HepG2 (cell line): ENCODE data around the gene PARP3. TPM values are rescaled to one million over a fixed set of nuclear protein-coding genes. Genes with fewer than 3 reads are reported as not detected.

ENCODE experiments used
- ADNP ChIP-seq: sonication (generic); formaldehyde crosslinking; IDR thresholded peaks from 2 replicates; pipeline ENCODE4 v1.4.0; 2020; ENCODE audit warnings: missing genetic modification reagents
- HMGA1 ChIP-seq: sonication (generic); formaldehyde crosslinking; conservative IDR thresholded peaks from 2 replicates; pipeline ENCODE4 v1.4.0; 2020; ENCODE audit warnings: missing genetic modification reagents
- ISL2 ChIP-seq: sonication (generic); formaldehyde crosslinking; IDR thresholded peaks from 2 replicates; pipeline ENCODE4 v1.5.0; 2020; ENCODE audit warnings: missing genetic modification reagents
- MIER2 ChIP-seq: IDR thresholded peaks from 2 replicates; pipeline ENCODE4 v1.6.1; 2016; ENCODE audit warnings: missing biosample characterization, missing genetic modification reagents
- NCOR1 ChIP-seq: fragments of 200-600 bp; sonication (generic); IDR thresholded peaks from 2 replicates; pipeline ENCODE4 v1.7.0; 2017; ENCODE audit warnings: antibody characterized with exemption, low read length, borderline replicate concordance
- NFYC ChIP-seq: IDR thresholded peaks from 2 replicates; pipeline ENCODE4 v1.6.1; 2016; ENCODE audit warnings: missing genetic modification reagents, missing compliant biosample characterization
- NONO ChIP-seq, 2 experiments: fragments of 450-650 bp in 1 of 2; sonication (generic) in 1 of 2; formaldehyde crosslinking in 1 of 2; IDR thresholded peaks in 1 of 2; conservative IDR thresholded peaks in 1 of 2; 2 replicates each; pipeline versions ENCODE4 v1.6.1 to v1.8.0; 2017 to 2022; ENCODE audit warnings: mild to moderate bottlenecking in 1 of 2, missing genetic modification reagents in 1 of 2, moderate library complexity in 1 of 2
- SAP130 ChIP-seq: IDR thresholded peaks from 2 replicates; pipeline ENCODE4 v1.6.1; 2016; ENCODE audit warnings: low read depth
- SP2 ChIP-seq: sonication (generic); formaldehyde crosslinking; IDR thresholded peaks from 2 replicates; pipeline ENCODE4 v1.5.1; 2020; ENCODE audit warnings: mild to moderate bottlenecking, missing genetic modification reagents
- TEAD3 ChIP-seq: optimal IDR thresholded peaks from 2 replicates; pipeline ENCODE3; 2016; ENCODE audit warnings: borderline replicate concordance
- YY1 ChIP-seq: IDR thresholded peaks from 2 replicates; pipeline ENCODE4 v1.6.1; 2011; ENCODE audit warnings: low read length, low read depth, moderate library complexity, mild to moderate bottlenecking; ENCODE audit not compliant: insufficient read depth, insufficient replicate concordance
- ZNF160 ChIP-seq: sonication (generic); formaldehyde crosslinking; IDR thresholded peaks from 2 replicates; pipeline ENCODE4 v1.8.0; 2022; ENCODE audit warnings: mild to moderate bottlenecking, inconsistent platforms, missing genetic modification reagents
- ZNF253 ChIP-seq: sonication (generic); formaldehyde crosslinking; IDR thresholded peaks from 2 replicates; pipeline ENCODE4 v1.8.0; 2022; ENCODE audit warnings: mild to moderate bottlenecking, missing genetic modification reagents, borderline replicate concordance
- ZNF282 ChIP-seq: fragments of 450-650 bp; IDR thresholded peaks from 2 replicates; pipeline ENCODE4 v1.6.1; 2018; ENCODE audit not compliant: partially characterized antibody
- ZNF432 ChIP-seq: sonication (generic); formaldehyde crosslinking; IDR thresholded peaks from 2 replicates; pipeline ENCODE4 v1.5.0; 2020; ENCODE audit warnings: missing genetic modification reagents, mild to moderate bottlenecking, borderline replicate concordance
- ZNF446 ChIP-seq: sonication (generic); formaldehyde crosslinking; IDR thresholded peaks from 2 replicates; pipeline ENCODE4 v1.5.0; 2020; ENCODE audit warnings: mild to moderate bottlenecking, missing genetic modification reagents
- ZNF468 ChIP-seq: sonication (generic); formaldehyde crosslinking; IDR thresholded peaks from 2 replicates; pipeline ENCODE4 v1.8.0; 2022; ENCODE audit warnings: mild to moderate bottlenecking, moderate library complexity, missing genetic modification reagents
- ZNF569 ChIP-seq: sonication (generic); formaldehyde crosslinking; IDR thresholded peaks from 2 replicates; pipeline ENCODE4 v1.5.0; 2020; ENCODE audit warnings: mild to moderate bottlenecking, missing genetic modification reagents, moderate library complexity, borderline replicate concordance
- ZNF775 ChIP-seq: sonication (generic); formaldehyde crosslinking; IDR thresholded peaks from 2 replicates; pipeline ENCODE4 v1.4.0; 2020; ENCODE audit warnings: missing genetic modification reagents, mild to moderate bottlenecking, moderate library complexity, borderline replicate concordance
- polyA plus RNA-seq, 8 experiments: library from polyadenylated mRNA; depleted of rRNA in 3 of 8; stranded (reverse) in 7 of 8; unstranded in 1 of 8; fragments of >200 nt; fragmentation: Illumina TruSeq in 4 of 8; extraction: Trizol in 4 of 8; gene quantifications; 2 replicates each; pipeline versions ENCODE4 v1.2.1 to v1.2.3, GENCODE V29; 2011 to 2016; ENCODE audit warnings: low read depth in 4 of 8, missing spikeins in 1 of 8, mixed read lengths in 1 of 8; ENCODE audit not compliant: insufficient read depth in 1 of 8
- total RNA-seq, 5 experiments: library from RNA; depleted of rRNA; stranded (reverse); fragments of >200 nt; fragmentation: Illumina TruSeq; extraction: Trizol; gene quantifications; 2 replicates each; pipeline ENCODE4 v1.2.3, GENCODE V29; 2016; ENCODE audit warnings: low read depth in 1 of 5
- TF ChIP-seq, protein P1 (sequence below): sonication (generic); formaldehyde crosslinking; IDR thresholded peaks from 2 replicates; pipeline ENCODE4 v1.5.0; 2020; ENCODE audit warnings: missing genetic modification reagents, mild to moderate bottlenecking, borderline replicate concordance
- TF ChIP-seq, protein P2 (sequence below): sonication (generic); formaldehyde crosslinking; IDR thresholded peaks from 2 replicates; pipeline ENCODE4 v1.4.0; 2020; ENCODE audit warnings: missing genetic modification reagents
- TF ChIP-seq, protein P3 (sequence below): IDR thresholded peaks from 2 replicates; pipeline ENCODE4 v1.6.1; 2016; ENCODE audit warnings: low read depth, control low read depth
- TF ChIP-seq, protein P4 (sequence below): sonication (generic); formaldehyde crosslinking; IDR thresholded peaks from 2 replicates; pipeline ENCODE4 v1.5.1; 2020; ENCODE audit warnings: missing genetic modification reagents, mild to moderate bottlenecking, borderline replicate concordance

The PARP3 gene
- total and polyA plus RNA-seq, 2 of the 13 experiments (the other 11 are each of a cell fraction or from before 2014, with no cell fraction given), result 11.2 to 21.5 TPM

DNA sequence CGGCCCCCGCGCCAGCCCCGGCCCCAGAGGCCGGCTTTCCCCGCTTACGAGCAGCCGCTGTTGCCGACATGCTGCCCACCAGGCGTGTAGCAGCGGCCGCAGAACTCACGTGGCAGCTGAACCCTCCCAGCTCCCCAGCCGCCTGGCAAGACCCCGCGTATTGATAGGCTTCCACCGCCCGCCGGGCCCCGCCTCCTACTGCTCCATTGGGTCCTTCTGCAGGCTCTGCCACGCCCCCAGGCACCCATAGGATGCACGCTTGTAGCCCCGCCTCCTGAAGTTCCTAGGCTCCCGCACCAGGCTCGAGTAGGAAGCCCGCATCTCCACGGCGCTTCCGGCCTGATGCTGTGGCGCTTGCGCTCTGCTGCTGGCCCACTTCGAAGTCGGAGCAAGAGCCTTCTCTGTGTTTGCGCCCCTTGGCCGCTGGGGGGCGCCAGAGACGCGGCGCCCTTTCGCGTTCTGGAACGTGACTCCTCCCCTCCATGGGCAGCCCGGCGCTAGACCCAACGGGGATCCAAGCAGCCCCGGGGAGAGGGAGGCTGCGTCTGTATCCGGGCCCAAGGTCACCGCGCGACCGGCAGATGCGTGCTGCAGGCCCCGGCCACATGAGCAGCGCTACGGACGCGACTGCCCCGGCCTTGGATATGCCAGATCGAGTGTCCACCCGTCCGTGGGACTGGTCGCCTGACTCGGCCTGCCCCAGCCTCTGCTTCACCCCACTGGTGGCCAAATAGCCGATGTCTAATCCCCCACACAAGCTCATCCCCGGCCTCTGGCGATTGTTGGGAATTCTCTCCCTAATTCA lies at the start of gene PARP3, which contains the start of gene RRP9 (continued):
- TF ChIP-seq ZNF432 (CRISPR knock-in tag) (no peak), NONO (IDR thresholded peaks at IDR 0.05) (no peak), NONO (CRISPR knock-in tag; conservative IDR thresholded peaks at IDR 0.05) (peak; percentile 89), ZNF468 (CRISPR knock-in tag) (0 out of 2 replicates have a peak, but pooled peaks have one; percentile 34), SAP130 (peak; percentile 98), ISL2 (CRISPR knock-in tag) (peak; percentile 83), HMGA1 (CRISPR knock-in tag) (no peak), ZNF282 (no peak), SP2 (peak; percentile 88), ZNF160 (CRISPR knock-in tag) (peak; percentile 35; the same call in 1 of the 2 replicates), ADNP (no peak), ZNF253 (CRISPR knock-in tag) (0 out of 2 replicates have a peak, but pooled peaks have one; percentile 36), YY1 (peak; percentile 58), ZNF446 (CRISPR knock-in tag) (0 out of 2 replicates have a peak, but pooled peaks have one; percentile 31), TEAD3 (CRISPR knock-in tag) (peak; percentile 88), MIER2 (CRISPR knock-in tag) (no peak), ZNF569 (peak; percentile 85; the same call in 1 of the 2 replicates), NFYC (CRISPR knock-in tag) (peak; percentile 95), NCOR1 (no peak), ZNF775 (CRISPR knock-in tag) (no peak)
- TF ChIP-seq, protein P1, sequence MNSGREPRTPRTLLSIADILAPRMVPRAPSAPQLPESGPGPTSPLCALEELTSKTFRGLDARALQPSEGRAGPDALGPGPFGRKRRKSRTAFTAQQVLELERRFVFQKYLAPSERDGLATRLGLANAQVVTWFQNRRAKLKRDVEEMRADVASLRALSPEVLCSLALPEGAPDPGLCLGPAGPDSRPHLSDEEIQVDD, result peak; percentile 86; the same call in 1 of the 2 replicates
- TF ChIP-seq, protein P2, sequence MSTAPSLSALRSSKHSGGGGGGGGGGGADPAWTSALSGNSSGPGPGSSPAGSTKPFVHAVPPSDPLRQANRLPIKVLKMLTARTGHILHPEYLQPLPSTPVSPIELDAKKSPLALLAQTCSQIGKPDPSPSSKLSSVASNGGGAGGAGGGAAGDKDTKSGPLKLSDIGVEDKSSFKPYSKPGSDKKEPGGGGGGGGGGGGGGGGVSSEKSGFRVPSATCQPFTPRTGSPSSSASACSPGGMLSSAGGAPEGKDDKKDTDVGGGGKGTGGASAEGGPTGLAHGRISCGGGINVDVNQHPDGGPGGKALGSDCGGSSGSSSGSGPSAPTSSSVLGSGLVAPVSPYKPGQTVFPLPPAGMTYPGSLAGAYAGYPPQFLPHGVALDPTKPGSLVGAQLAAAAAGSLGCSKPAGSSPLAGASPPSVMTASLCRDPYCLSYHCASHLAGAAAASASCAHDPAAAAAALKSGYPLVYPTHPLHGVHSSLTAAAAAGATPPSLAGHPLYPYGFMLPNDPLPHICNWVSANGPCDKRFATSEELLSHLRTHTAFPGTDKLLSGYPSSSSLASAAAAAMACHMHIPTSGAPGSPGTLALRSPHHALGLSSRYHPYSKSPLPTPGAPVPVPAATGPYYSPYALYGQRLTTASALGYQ (CRISPR knock-in tag), result peak; percentile 58; the same call in 1 of the 2 replicates
- TF ChIP-seq, protein P3, sequence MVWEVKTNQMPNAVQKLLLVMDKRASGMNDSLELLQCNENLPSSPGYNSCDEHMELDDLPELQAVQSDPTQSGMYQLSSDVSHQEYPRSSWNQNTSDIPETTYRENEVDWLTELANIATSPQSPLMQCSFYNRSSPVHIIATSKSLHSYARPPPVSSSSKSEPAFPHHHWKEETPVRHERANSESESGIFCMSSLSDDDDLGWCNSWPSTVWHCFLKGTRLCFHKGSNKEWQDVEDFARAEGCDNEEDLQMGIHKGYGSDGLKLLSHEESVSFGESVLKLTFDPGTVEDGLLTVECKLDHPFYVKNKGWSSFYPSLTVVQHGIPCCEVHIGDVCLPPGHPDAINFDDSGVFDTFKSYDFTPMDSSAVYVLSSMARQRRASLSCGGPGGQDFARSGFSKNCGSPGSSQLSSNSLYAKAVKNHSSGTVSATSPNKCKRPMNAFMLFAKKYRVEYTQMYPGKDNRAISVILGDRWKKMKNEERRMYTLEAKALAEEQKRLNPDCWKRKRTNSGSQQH (CRISPR knock-in tag), result no peak
- TF ChIP-seq, protein P4, sequence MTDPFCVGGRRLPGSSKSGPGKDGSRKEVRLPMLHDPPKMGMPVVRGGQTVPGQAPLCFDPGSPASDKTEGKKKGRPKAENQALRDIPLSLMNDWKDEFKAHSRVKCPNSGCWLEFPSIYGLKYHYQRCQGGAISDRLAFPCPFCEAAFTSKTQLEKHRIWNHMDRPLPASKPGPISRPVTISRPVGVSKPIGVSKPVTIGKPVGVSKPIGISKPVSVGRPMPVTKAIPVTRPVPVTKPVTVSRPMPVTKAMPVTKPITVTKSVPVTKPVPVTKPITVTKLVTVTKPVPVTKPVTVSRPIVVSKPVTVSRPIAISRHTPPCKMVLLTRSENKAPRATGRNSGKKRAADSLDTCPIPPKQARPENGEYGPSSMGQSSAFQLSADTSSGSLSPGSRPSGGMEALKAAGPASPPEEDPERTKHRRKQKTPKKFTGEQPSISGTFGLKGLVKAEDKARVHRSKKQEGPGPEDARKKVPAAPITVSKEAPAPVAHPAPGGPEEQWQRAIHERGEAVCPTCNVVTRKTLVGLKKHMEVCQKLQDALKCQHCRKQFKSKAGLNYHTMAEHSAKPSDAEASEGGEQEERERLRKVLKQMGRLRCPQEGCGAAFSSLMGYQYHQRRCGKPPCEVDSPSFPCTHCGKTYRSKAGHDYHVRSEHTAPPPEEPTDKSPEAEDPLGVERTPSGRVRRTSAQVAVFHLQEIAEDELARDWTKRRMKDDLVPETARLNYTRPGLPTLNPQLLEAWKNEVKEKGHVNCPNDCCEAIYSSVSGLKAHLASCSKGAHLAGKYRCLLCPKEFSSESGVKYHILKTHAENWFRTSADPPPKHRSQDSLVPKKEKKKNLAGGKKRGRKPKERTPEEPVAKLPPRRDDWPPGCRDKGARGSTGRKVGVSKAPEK (CRISPR knock-in tag), result no peak
